Ovary (tissue), 3 donors: Measurements from ENCODE around the gene GLTPD2.

ENCODE experiments used
- CTCF ChIP-seq, 3 donors: fragments of 450-650 bp in 2 of 3; fragments of 200-600 bp in 1 of 3; IDR thresholded peaks; one replicate each; pipeline versions ENCODE4 v1.5.1 to v1.8.0; 2016 to 2022; ENCODE audit warnings: antibody characterized with exemption in 3 of 3, mild to moderate bottlenecking in 1 of 3
- EP300 ChIP-seq: sonication (generic); formaldehyde crosslinking; IDR thresholded peaks from one replicate; pipeline ENCODE4 v1.6.1; 2017; ENCODE audit warnings: antibody characterized with exemption
- POLR2A ChIP-seq: fragments of 450-650 bp; IDR thresholded peaks from one replicate; pipeline ENCODE4 v1.6.1; 2017; ENCODE audit warnings: antibody characterized with exemption, mild to moderate bottlenecking, moderate library complexity
- donor health status: DM: no; HTN: no; CAD: no.

- TF ChIP-seq POLR2A: no peak
- no peak for TF ChIP-seq CTCF (IDR thresholded peaks at IDR 0.05)
- TF ChIP-seq EP300: no peak
Observed at GRCh38 chr17:4796552-4796920, 7.8 kb downstream of the GLTPD2 start.
